Activated CD4-positive, alpha-beta T cell treated with anti-CD3 and anti-CD28 coated beads for 1 hour (primary cell): ENCODE measurements around the gene APOBEC4.
"Not testable (repeated sequence)": the region's sequence is repeated elsewhere in the genome, so short reads cannot be mapped to it uniquely, and the experiment has no call there.

Experiments
- DNase-seq: peaks from one replicate; pipeline ENCODE4 v3.0.0-alpha.2; 2020

APOBEC4 gene

DNA sequence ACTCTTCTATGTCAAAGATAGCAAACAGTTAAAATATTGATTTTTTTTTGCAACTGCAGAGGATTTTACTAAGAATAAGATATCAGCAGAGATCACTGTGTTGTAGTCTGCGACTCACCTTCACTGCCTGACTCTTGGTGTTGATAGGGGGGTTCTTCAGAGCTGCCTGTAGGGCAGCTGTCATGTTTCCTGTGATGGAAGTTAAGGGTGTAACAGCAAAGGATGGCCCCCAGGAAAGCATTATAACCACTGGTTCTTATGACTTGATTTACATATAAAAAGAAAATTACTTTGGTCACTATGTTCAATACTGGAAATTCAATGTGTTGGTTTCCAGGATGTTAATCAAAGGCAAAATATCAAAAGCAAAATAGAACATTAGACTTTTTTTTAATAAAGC is 20.2 kb downstream of the APOBEC4 start:
- no peak for DNase-seq

DNA sequence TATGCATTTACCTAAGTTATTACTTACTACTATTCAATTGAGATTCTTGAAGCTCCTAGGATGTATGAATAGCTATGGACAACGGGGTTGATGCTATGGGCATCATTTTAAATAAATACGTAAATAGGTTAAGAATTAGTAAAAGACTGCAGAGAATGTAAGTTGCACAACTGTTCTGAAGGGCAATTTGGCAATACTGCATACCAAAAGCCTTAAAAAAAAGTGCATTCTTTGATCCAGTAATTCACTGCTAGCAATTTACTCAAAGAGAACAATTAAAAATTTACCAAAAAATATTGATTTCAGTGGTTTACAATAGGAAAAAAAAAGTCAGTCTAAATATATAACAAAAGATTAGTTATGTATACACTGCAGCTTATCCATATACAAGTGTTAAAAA is 21.0 kb downstream of the APOBEC4 start:
- no peak for DNase-seq

DNA sequence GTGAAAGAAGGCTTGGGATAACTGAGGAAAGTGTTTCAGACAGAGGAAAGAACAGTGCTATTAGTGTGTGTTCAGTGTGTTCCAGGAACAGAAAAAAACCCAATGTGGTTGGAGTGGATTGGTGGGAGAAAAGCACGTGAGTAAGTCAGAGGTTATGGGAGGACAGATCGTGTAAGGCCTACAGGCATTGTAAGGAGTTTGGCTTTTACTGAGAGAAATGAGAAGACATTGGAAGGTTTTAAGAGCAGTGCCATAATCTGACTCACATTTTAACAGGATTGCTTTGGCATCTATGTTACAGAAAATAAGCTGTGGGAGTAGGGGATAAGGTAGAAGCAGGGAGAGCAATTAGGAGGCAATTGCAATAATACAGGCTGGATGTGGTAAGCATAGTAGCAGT is 22.4 kb downstream of the APOBEC4 start:
- no peak for DNase-seq

DNA sequence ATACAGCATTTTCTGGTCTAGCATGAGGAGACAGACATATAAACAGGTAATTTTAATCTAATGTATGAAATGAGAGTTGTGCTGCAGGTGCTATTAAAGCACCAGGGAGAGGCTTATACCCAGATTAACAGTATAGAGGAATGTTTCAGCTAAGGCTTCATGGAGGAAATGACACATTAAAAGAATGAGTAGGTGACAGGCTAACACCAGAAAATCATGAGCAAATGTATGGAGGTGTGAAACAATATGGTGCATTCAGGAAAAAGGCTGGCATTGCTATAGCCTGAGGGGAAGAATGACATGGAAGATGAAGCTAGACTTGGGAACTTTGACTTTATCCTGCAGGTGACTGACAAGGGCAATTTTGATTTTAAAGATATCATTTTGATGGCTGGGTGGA is 24.6 kb downstream of the APOBEC4 start:
- no peak for DNase-seq

DNA sequence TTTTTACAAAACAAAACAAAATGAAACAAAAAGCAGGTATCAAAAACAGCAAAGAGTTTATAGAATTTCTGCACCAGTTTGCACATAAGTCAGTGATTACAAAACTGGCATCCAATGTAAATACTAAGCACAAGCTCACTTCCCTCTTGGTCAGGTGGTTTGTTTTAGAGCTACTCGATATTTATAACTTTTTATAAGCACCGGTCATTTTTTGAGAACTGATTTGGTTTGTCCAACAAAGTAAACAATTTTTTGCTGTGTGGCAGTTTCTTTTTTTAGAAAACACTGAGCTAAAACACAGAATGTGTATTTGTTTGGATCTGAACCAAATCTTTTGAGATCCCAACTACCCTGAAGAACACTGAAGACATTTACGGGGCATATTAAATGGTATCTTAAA is 26.9 kb downstream of the APOBEC4 start:
- DNase-seq: not testable (repeated sequence)

DNA sequence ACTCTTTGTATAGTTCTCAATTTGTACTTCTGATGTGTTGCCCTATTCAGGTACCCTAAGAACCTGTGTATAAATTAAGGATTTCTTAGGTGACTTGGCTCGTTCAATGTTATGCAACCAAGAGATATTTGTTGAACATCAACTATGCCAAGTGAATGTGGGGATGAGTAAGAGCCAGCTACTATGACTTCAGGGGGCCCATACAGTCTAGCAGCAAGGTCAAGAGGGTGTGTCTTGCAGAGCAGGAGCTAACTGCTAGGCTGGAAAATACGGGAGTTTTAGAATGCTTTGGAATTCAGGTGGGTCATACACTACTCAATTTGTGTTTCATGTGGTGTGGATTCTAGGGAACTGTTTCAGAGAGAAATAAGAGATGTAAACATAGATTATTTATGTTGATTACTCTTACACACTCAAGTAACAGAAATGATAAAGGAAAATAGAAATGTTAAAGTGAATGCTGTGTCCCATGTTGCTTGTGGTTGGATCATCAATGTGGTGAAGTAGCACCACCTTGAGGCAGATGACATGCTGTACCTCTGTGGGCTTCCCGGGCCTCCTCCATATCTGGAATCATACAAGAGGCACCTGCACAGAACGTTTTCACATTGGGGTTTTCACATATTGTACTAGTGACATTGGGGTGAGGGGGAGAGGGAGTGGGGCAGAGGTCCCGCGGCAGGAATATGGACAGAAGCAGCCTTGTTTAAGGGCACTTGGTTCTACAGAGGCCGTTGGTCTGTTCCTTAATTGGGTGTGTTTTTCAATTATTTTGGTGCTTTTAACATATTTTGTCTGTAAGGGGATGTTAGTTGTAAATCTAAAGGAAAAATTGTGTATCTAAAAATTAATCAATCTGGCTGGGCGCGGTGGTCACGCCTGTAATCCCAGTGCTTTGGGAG is 30.0 kb downstream of the APOBEC4 start:
- DNase-seq: peak; percentile 12

DNA sequence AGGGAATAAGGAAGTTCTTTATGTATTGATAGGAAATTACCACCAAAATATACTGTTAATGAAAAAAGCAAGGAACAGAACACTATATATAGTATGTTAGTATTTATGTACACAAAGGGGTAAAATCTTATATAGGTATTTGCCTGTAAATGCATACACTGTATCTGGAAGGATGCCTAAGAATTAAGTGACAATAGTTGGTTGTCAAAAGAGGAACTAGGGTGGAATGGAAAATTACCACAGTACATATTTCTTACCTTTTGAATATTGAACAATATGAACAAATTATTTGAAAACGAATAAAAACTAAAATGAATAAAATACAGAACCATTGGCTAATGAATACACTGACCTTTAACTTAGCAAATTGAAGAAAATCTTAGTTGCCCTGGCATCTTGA is 31.1 kb downstream of the APOBEC4 start:
- DNase-seq: no peak

DNA sequence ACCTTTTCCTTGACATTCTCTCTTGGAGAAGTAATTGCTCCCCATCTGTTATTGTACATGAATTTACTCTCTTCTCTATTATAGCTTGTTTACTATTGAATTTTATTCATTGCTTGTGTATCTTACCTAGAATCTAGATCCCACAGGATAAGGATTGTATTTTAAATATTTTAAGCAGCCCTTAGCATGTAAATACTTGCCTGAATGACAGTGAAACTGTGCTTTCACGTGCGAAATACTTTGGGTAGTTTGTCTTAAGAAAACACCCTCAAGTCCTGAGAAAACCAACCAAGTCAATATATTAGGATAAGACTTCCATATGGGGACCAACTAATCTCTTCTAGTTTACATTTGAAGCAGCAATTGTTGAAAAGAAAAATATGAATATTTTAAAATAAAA is 32.8 kb downstream of the APOBEC4 start:
- DNase-seq: no peak

DNA sequence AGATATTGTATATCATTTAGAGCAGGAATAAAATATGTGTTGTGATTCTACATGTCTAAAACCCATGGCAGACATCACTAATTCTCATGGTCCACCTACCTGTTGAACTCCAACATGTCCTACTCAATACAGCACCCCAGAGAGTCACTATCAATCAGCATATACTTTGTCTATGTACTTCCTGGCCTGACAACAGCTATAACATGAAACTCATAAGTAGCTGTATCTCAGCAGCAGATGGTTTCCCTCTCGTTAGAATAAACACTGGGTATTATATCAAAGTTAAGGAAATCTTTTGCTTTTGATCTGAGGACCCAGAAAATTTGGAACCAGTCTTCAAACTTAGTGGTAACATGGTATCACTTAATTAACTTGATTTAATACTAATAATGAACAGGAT is 33.3 kb downstream of the APOBEC4 start:
- no peak for DNase-seq

DNA sequence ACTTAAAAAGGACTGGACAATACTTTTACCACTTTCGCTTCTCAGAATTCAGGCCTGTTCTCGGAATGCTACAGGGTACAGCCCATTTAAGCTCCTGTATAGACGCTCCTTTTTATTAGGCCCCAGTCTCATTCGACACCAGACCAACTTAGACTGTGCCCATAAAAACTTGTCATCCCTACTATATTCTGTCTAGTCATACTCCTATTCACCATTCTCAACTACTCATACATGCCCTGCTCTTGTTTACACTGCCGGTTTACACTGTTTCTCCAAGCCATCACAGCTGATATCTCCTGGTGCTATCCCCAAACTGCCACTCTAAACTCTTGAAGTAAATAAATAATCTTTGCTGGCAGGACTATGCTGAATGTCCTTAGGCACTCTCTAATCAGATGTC is 34.9 kb downstream of the APOBEC4 start:
- DNase-seq: not testable (repeated sequence)

DNA sequence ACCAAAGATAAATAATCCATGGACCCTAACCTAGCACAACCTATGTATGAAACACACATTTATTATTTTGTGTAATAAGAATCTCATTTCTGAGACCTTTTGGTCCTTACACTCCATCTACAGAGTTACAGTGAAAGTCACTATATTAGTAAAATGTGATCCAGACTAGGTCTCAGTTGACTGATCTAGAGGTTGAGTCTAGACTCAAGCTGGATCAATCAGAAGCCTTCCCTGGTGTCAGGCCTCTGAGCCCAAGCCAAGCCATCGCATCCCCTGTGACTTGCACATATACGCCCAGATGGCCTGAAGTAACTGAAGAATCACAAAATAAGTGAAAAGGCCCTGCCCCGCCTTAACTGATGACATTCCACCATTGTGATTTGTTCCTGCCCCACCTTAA is 40.1 kb downstream of the APOBEC4 start:
- not testable (repeated sequence) for DNase-seq

DNA sequence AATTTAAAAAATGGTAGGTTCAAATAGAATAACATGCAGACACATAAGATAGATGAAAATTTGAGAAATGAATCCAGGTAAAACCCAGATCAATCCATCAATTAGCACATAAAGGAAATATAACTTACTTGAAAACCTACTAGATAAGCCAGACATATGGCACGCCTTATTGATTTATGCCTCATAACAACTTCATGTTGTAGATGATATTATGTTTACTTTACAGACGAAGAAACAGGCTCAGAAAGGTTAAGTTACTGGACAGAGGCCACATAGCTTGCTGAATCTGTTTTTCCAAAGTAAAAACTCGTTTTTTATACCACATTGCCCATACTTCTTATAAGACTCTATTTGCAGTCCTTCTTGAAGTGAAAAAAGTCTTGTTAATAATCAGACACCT is 40.7 kb downstream of the APOBEC4 start:
- no peak for DNase-seq

DNA sequence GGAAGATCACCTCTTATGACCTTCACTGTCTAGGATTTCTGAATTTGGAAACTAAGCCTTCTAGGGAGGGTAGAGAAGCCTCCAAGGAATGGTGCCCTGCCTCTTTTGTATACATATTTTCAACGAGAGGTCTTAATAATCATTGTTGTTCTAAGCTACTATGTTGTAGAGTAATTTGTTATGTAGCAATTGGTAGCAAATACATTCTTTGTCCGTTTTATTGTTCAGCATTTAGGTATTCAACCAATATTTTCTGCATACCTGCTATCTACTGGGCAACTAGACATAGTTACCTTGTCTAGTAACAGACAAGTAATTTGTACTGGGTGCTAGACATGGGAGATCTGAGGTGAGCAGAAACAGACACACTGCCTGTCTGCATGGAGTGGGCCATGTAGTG is 42.1 kb downstream of the APOBEC4 start:
- DNase-seq: no peak

DNA sequence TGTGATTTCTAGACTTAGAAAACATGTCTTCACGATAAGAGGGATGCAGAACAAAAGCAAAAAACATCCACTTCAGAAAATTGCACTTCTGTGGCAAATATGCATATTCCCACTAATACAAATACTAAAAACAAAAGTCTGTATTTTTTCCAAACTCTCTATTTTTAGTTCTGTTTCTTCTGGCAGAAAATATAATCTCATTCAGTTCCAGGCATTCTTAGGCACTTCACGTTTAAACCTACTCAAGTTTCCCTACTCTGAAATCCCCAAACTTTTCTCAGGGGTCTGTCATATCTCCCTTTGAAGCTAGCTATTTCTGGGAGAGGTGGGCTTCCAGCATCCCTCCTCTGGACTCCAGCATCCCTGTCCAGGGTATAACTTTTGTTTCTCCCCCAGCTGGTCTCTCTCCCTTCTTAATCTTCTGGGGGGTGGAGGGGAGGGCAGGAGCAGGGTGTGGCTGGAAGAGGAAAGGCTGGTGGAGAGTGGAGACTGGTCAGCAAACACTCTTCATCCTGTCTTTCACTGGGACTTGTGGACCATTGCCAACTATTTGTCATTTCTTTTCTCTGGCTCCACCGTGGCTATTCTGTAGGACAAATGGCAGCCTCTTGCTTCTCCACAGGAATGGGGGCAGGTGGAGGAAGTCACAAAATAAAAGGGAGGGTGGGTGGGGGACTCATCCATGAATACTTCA is 43.2 kb downstream of the APOBEC4 start:
- DNase-seq: no peak

DNA sequence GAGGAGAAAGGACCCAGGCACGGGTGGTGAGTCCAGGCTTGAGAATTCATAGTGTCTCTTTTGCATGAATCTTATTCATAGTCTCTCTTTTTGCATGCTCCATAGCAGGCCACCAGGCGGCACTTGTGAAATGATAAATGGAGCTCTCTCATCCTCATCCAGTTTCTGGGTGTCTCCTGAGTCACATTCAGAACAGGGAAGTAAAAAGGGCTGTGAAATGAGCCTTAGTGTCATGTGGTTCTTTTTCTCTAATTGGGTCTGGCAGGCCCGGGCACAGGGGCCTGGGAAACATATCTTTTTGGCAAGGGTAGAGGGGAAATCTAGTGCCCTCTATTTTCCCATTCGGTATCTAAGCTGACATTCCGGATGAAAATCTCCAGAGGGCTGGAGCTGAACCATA is 43.8 kb downstream of the APOBEC4 start:
- no peak for DNase-seq

DNA sequence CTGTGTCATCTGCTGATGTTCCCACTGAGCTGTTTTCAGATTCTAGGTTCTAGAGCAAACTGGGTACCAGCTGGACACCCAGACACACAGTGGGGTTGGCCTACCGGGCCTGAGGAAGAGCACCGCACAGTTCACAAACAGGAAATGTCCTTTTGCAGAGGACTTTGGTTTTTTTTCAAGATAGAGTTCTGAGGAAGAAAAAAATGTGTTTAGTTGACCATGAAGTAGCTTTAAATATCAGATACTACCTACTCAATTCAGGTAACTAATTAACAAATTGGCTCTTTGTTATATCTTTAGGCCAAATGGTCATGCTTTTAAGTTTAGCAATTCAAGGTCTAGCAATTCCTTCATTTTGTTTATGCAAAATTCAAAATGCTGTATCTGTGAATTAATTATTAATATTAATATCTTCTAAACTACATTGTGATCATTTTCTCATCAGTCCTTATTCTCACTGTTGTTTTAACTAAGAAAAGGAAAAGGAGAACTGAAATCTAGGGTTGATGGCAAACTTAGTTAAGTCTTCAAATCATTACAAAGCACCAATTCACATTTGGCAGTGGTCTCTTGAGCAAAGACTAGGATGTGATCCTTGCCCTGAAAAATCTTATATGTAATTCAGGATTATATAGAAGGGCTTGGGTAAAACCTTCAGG is 45.7 kb downstream of the APOBEC4 start:
- no peak for DNase-seq

DNA sequence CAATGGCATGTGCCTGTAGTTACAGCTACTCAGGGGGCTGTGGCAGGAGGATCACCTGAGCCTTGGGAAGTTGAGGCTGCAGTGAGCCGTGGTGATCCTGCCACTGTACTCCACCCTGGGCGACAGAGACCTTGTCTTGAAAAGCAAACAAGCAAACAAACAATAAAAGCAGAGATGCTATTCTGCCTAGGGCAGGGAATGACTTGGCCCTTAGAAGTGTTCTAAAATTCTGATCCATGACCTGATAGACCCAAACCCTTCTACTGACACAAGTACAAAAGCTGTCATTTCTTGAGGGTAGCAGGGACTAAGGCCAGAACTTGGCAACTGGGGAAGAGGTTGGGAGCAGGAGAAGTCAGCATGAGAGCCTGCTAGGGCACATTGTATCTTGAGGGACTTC is 47.2 kb downstream of the APOBEC4 start:
- no peak for DNase-seq

DNA sequence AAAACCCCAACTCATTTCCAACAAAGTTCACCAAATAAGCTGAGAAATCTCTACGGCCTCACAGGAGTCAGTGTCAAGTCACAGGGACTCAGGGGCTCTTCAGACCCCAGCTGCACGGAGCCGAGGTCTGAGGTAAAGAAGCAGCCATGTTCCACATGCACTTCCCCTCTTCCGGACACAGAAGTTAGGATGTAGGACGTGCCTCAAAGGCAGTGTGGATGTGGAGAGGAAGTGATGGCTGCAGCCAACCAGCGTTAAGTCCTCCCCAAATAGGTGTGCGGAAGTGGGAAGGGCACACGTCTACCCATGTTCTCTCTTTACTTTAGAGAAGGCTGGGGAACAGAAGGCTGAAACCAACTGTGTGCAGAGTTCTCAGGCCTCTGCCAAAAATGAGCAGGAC is 48.3 kb downstream of the APOBEC4 start:
- DNase-seq: no peak

DNA sequence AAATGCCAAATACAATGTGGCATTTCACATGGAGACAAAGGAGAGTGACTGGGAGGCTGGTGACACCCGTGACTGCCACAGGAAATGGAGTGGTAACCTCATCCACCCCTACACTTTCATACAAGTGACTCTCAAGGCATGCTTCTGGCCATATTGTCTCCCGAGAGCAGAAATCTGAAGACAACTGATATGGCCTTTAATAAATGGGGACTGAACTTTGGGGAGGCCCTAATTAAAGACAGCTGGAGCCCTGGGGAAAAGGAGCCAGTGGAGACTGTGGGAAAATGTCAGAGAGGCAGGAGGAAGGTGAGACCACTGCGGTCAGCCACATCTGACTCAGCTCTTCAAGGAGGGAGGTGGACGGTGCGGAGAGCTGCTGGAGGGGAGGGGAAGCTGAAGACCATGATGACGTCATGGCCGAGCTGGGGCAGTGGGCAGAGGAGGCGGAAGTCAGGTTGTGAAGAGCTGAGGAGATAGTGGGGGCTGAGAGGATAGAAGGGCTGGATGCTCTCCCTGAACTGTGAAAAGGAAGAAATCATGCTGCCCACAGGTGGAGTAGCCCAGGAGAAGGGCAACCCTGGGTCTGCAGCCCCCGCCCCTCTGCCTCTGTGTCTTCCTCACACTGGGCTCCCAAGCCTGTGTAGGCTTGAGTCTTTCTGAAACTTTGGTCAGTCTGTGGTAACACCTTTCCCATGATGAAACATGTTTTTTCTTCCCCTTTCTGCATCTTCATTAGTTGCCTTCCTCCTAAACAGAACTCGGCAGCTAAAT is 48.9 kb downstream of the APOBEC4 start:
- no peak for DNase-seq

DNA sequence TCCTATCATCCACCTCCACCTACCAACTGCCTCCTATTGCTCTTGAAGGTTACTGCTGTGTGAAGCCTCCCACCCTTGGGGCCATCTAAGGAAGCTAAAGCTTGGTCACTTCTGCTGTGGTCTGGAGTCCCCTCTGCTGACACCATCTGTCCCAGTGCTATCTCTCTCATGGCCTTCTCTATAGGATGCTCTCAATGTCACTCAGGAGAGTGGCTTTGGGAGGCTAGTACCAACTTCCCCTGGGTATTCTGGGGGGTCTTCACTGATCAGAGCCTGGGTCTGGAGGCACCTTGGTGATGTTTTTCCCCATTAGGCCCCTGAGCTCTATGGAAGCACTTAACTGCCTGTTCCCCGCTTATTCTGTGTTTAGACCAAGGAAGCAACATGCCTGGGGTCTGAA is 50.6 kb downstream of the APOBEC4 start:
- no peak for DNase-seq

DNA sequence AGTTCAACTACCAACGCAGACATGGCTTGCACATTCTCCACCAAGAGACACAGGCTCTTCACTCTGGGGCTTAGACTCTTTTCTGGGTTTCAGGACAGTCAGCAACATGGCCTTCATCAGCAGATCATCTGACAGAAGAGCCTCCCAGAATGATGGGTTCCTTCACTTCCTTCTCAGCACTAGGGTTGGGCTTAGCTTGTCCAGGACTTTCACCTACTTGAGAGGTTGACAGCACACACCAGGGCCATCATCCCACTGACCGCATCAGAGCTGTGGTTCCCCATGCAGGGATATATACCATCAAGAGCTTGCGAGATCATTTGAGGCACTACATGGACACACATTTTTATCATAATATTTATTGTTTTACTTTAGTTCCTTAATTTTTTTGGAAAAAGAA is 52.5 kb downstream of the APOBEC4 start:
- DNase-seq: no peak

DNA sequence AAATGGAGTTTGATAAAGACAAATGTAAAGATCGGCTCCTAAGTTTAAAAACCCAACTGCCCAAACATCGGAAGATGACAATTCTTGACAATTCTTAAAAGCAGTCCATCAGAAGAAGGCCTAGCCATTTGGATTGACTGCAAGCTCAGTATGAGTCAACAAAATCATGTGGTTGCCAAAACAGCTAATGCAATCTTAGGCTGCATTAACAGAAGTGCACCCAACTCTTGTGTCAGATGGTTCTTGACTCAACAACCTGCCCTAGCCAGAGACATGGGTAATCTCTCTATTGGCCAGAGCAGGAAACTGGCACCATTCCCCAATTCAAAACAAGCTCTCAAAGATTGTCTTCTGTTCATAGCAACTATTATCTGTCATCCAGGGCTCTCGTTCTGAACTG is 53.0 kb downstream of the APOBEC4 start:
- no peak for DNase-seq

DNA sequence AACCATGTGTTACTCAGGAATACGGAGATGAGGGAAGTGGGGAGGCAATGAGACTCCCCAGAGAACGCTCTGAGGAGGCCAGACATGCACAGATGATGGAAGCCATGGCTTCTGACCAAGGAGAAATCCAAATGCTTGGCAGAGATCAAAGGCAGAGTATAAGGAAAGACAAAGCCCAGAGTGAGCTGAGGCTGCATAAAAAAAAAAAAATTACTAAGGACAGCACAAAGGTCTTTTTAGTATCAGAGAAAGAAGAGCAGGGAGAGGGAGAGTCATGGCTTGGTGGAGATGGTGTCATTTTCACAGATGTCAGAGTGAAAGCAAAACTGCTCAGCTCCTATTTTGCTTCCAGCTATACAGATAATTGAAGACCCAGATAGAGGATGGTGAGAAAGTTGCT is 54.7 kb downstream of the APOBEC4 start:
- no peak for DNase-seq
